HG02759 (cell line): ENCODE data around the gene NSL1.

ENCODE experiments used
- ATAC-seq: cut with Tn5 transposase; IDR thresholded peaks from one replicate; pipeline ENCODE4 v1.9.1; 2021; ENCODE audit warnings: mild to moderate bottlenecking, moderate library complexity; ENCODE audit not compliant: unreplicated experiment

Gene NSL1, protein sequence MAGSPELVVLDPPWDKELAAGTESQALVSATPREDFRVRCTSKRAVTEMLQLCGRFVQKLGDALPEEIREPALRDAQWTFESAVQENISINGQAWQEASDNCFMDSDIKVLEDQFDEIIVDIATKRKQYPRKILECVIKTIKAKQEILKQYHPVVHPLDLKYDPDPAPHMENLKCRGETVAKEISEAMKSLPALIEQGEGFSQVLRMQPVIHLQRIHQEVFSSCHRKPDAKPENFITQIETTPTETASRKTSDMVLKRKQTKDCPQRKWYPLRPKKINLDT

DNA sequence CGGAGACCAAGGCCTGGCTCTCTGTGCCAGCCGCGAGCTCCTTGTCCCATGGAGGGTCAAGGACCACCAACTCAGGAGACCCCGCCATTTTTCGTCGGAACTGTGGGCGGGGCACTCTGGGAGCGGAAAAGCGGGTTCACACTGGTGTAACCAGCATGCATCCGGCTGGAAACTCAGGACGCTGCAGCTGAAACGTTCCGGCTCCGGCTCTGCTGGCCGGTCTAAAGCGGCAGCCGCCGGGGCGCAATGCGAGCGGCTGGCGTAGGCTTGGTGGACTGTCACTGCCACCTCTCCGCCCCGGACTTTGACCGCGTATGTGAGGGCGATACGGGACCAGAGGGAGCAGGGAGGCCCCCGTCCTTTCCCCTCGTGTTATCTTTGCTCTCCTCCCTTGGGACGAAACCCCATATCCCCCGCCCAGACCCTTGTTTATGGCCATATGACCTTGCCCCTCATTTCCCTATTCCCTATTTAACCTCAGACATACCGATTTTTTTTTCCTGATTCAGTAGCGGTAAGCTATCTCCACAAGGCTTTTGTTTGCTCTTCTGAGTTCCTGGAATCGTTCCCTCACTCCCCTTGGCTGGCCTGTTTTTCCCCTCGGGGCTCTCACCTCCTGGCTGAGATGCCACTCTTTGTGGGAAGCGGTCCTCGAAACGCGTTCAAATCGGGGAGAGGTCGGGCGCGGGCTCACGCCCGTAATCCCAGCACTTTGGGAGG is at the start of gene NSL1, which contains the start of gene TATDN3:
TSS of gene NSL1 (minus strand) at position 102 of the 720 bp plus-strand sequence. CDS start at position 88, 14 bp downstream.
TSS of gene TATDN3 (plus strand) at position 219 of the 720 bp plus-strand sequence. CDS start at position 247, 28 bp downstream.
- peak; percentile 70 for ATAC-seq

DNA sequence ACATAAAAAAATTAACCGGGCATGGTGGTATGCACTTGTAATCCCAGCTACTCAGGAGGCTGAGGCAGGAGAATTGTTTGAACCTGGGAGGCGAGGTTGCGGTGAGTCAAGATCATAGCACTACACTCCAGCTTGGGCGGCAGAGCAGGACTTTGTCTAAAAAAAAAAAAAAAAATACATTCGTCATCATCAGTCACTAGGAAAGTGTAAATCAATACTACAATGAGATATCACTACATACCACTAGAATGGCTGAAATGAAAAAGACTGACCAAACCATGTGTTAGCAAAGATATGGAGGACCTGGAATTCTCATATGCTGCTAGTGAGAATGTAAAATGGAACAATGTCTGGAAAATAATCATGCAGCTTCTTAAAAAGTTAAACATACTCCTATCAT is 46.6 kb upstream of the NSL1 start:
- no peak for ATAC-seq

DNA sequence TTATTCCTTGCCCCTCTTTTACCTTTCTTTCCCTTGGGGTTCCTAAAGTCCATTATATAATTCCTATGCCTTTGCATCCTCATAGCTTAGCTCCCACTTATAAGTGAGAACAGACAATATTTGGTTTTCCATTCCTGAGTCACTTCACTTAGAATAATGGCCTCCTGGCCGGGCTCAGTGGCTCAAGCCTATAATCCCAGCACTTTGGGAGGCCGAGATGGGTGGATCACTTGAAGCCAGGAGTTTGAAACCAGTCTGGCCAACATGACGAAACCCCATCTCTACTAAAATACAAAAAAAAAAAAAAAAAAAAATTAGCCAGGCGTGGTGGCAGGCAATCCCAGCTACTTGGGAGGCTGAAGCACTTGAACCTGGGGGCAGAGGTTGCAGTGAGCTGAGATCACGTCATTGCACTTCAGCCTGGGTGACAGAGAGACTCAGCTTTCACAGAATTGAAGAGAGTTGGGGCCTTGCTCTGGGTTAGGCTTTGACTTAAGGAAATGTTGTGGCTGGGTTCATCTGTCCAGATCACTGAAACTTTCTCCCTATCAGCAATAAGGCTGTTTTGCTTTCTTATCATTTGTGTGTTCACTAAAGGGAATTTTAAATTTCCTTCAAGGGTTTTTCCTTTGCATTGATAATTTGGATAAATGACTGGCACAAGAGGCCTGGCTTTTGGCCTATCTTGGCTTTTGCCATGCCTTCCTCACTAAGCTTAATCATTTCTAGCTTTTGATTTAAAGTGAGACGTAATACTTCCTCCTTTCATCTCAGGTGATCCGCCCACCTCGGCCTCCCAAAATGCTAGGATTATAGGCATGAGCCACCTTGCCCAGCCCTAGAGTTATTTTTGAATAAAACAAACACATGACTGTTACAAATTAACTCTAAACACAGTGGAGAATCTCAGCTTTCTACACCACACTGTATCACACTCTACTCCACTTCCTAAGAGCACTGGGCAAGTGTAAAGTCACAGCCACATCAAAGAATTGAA is 41.9 kb upstream of the NSL1 start:
- peak; percentile 90 for ATAC-seq

DNA sequence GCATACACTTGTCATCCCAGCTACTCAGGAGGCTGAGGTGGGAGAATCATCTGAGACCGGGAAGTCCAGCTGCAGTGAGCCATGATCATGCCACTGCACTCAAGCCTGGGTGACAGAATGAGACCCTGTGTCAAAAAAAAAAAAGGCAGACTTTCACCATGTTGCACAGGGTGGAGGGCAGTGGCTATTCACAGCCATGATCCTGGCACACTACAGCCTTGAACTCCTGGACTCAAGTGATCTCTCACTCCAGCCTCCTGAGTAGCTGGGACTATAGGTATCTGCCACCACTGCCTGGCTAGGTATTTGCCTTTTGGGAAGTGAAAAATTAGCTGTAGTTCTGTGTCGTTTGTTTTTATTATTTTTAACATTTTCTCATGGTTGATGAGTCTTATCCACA is 36.8 kb upstream of the NSL1 start:
- no peak for ATAC-seq

DNA sequence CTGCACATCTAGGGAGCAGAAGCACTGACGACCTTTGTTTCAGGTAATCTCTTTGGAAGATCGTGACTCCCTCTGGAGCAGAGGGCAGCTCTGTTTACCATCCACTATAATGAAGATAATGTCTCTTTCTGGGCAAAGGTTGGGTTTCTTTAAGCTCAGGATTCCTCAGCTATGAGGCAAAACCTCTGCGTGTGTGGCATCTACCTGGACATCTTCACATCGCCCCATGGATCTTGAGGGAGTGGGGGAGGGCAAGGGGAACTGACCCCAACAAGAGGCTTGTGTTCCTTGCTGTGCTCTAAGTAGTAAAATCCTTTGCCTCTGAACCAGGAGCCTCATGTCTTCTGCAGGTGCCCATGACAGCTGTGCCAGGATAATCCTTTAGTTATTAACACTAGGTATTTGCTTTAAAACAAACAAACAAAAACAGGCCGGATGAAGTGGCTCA is 36.3 kb upstream of the NSL1 start:
- no peak for ATAC-seq

DNA sequence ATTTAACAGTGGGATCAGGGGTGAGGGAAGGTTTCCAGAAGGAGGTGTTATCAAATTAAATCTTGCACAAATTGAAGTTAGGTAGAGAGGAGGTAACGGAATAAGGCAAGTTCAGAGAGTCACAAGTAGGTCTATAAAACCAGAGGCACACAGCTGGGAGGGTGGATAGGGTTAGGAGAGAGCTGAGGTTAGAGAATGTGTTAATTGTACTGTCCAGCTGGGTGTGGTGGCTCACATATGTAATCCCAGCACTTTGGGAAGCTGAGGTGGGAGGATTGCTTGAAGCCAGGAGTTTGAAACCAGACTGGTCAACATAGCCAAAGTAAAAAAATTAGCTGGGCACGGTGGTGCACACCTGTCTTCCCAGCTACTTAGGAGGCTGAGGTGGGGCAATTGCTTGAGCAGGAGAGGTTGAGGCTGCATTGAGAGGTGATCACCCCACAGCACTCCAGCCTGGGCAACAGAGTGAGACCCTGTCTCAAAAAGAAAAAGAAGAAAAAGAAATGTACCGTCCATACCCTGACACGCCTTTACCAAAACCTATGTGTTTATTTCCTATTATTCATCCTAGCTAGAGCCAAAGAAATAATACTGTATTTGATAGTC is 35.7 kb upstream of the NSL1 start:
- no peak for ATAC-seq

DNA sequence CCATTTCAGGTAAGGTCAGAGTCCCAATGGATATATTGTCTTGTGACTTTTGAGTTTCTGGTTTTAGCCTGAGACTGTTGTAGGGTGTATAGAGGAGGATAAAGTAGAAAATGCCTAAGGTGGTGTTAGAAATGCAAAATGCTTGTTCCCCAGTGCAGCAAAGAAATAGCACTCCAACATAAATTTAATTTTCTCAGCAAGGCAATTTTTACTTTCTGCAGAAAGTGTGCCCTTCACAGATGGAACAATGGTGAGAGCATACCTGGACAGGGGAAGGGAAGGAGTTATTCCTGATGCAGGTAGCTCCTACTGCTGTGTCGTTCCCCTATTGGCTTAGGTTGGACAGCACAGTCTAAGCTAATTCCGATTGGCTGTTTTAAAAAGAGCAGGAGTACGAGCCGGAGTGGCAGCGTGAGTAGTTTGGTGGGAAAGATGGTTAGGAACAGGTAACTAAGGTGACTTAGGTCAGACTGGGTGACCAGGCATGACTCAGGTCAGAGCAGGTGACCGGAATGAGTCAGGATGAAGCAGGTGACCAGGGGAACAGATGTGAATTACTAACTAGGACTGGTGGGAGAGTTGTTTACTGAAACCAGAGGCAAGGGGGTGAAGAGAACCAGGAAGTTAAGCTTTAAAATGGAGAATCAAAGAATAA is 34.3 kb upstream of the NSL1 start:
- no peak for ATAC-seq

DNA sequence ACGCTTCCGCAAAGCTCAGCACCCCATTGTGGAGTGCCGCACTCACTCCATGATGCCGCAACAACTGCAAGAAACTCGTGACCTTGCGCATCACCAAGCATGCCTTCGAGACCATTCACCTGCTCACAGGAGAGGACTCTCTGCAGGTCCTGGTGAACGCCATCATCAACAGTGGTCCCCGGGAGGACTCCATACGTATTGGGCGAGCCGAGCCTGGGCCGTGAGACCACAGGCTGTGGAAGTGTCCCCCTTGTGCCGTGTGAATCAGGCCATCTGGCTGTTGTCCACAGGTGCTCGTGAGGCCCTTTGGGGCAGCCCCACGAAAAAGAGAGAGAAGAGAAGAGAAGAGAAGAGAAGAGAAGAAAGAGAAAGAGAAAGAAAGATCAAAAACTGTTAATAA is 32.6 kb upstream of the NSL1 start:
- ATAC-seq: no peak

DNA sequence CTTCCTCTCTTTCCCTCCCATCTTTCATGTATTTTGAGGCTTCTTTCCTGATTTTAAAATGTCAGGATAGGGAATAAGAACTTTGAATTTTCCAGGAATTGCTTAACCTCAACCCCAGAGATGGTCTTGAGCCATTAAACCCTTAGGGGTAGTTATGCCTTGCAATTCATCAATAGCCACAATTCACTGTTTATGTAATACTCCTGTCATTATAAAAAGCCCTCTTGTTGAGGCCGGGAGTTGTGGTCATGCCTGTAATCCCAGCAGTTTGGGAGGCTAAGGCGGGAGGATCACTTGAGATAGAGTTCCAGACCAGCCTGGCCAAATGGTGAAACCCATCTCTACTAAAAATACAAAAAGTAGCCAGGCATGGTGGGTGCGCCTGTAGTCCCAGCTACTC is 31.4 kb upstream of the NSL1 start:
- no peak for ATAC-seq

DNA sequence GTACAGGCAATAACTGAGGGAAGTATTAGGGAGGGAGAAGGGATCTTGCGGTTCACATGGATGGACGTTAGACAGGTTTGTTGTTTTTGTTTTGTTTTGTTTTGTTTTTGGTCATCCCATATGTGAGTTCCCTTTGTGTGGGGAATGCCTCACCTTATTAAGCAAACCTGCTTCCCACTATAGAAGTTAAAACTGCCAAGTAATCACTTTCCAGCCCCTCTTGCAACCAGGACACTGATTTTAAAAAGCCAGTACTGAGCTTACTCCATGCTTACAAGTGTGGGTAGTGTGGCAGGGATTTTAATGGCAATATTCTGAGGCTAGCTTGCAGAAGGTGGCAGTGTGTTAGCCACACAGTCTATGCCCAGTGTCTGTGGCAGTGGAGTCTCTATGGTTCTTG is 29.4 kb upstream of the NSL1 start:
- no peak for ATAC-seq

DNA sequence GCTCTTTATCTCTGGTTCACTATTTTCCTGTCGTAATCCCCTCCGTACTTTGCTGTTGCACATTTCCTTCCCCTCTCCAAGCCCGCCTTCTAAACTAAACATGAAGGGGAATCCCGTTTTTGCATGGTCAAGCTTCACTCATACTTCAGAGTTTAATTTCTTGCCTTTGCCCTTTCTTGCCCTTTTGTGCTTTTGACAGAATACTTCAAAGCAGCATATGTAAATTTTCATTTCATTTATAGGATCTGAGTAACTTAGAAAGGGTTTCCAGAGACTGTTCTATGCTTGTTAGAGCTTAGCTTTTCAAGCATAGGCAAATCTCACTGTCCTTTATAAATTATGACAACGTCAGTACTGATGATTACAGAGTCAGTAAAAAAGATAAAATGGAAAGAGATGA is 28.1 kb upstream of the NSL1 start:
- ATAC-seq: peak; percentile 80

DNA sequence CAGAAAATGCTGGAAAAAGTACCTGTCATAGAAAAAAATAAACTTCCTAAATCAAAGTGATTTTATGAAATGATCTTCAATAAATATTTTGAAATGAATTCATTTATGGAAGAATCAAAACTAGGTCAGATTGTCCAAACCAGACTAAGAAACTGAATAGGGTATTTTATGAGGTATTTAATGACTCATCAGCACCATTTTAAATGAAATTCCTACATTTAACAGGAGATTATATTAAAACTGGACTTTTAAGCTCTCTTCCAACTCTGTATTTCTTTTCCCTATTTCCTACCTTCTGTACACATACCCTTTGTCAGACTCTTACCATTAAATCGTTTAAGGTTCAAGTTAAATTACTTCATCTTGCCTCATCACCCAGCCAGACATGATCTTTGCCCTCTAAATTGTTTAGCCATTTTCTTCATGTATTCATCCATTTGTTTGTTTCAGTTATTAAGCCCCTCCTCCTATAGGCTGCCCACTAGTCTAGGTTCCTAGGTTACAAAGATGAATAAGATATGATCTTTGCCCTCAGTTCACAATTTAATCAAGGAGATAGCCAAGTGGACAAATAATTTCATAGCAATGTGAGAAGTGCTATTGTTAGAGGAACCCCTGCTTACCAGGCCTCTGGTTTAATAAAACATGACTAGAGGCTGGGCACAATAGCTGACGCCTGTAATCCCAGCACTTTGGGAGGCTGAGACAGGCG is 25.1 kb upstream of the NSL1 start:
- no peak for ATAC-seq

DNA sequence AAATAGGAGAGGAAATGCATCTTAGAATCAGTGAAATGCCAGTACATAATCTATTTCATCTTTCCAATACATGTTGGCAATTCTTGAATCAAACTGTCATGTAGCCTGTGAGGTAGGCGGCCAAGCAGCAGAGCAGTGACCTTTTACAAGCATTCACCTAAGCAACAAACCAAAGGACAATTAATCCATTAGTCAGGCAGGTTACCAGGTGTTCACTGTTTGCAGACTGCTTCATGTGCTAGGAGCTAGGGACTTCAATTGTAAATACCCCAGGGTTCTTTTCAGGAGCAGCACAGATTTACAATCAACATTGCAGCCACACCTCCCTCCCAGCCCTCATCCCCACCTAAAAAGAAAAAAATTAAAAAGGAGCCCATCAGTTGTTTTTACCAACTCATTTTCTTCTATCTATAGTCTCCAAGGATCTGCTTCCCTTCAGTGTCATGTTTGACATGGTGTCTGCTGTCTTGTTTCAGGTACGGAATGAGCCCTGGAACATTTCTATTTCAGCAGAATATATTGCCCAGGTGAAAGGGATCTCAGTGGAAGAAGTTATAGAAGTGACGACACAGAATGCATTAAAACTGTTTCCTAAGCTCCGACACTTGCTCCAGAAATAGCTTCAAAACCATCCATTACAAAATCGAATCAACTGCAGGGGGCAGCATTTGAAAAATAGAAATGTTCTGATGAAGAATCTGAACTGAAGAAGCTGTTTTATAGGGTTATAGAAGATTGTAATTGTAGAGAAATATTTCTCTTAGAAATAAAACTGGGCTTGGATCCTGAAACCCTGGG is 23.2 kb upstream of the NSL1 start:
- no peak for ATAC-seq

DNA sequence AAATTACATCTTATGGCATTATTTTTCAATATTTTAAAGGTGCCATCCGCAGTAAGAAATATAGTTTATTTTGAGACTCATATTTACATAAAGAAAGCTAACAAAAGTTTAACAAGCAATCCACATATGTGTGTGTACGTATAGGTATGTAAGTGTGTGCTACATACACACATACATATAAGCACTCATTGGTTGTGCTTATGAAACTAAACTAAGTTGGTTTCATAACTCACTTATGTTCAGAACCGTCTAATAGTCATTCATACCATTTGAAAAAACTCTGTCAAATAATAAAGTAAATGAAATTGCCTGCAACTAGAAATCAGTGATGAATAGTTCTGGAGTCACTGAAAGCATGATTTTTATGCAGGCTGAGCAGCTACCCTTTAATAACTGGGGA is 14.2 kb upstream of the NSL1 start:
- no peak for ATAC-seq

DNA sequence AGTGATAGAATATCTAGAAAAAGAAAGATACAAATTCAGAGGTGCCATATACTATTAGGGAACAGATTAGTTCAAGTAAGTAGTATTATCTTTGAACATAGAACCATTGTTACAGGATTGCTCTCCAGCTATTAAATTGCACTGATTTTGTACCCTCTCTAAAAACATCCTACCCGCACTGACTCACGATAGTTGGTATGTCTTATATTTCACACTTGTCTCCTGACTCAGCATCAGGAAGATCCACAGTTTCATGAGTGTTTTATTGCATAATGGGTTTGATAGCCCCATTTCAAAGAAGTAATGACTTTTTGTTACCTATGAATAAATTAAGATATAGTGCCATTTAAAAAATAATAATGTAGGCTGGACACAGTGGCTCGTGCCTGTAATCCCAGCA is 6.1 kb upstream of the NSL1 start:
- no peak for ATAC-seq

DNA sequence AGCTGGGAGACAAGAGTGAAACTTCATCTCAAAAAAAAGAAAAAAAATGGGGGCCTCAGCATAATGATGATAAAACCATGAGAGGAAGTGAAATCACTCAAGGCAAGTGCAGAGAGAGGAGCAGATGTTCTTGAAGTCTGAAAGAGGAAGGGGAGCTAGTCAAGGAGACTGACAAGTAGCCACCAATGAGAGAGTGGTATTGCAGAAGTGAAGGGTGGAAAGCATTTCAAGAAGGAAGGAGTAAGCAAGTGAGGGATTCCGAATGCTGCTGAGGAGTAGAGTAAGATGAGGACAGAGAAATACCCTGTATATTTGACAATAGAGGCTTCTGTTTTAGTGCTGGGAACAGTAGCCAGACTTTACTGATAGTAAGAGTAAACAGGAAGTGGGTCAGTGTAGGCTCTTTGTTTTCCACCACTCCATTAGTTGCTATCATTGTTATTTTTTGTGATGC is 3.0 kb upstream of the NSL1 start:
- peak; percentile 74 for ATAC-seq

DNA sequence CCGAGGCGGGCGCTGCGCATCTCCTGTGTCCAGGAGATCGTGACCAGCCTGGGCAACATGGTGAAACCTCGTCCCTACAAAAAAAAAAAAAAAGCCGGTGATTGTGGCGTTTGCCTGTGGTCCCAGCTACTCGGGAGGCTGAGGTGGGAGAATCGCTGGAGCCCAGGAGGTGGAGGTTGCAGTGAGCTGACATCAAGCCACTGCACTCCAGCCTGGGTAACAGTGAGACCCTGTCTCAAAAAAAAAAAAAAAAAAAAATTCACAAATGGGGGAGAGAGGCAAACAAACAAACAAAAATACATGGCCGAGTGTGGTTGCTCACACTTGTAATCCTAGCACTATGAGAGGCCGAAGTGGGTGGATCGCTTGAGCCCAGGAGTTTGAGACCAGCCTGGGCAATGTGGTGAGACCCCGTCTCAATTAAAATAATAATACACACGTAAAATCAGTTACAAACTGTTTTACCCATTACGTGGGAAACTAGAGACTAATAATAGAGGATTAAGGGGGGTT is 875 bp upstream of the NSL1 start:
- ATAC-seq: no peak

DNA sequence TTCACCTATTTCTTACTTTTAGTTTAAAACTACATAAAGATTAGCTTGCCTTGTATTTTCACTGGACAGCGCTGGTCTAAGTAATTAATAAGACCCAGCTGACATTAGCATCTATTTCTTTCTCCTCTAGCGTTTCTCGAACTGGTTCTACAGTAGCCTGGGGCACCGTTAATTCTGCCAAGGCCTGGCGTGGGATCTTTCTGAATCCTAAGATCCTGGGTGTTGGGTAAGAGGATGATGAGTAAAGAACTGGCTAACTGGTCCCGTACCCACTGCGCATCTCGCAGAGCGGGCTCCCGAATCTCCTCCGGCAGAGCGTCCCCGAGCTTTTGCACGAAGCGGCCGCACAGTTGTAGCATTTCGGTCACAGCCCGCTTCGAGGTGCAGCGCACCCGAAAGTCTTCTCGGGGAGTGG is 309 bp downstream of the NSL1 start:
- peak; percentile 41 for ATAC-seq
